BJ (cell line): ENCODE data around the gene CLEC16A. TPM values are rescaled to one million over a fixed set of nuclear protein-coding genes. Genes with fewer than 3 reads are reported as not detected.

Experiments
- CTCF ChIA-PET: fragments of 350-600 bp; formaldehyde crosslinking; extraction: SDS; loops from one replicate; lab custom pipeline; 2021; ENCODE audit warnings: antibody characterized with exemption, inconsistent platforms; lab: Yijun Ruan, JAX
- POLR2A ChIA-PET: fragments of 300-600 bp; sonication (Branson Sonifier 250); formaldehyde crosslinking; extraction: SDS; loops from one replicate; lab custom pipeline; 2021; ENCODE audit warnings: antibody characterized with exemption; lab: Charles Lee
- DNase-seq: peaks from one replicate; pipeline ENCODE4 v3.0.0-alpha.2; 2011; ENCODE audit warnings: low read depth
- H3K27me3 ChIP-seq: 2 replicates; pipeline ENCODE4 v1.6.0; 2011; ENCODE audit warnings: low read length; ENCODE audit not compliant: control insufficient read depth, insufficient read depth
- H3K36me3 ChIP-seq: 2 replicates; pipeline ENCODE4 v1.5.1; 2011; ENCODE audit warnings: low read length; ENCODE audit not compliant: control insufficient read depth, insufficient read depth
- H3K4me3 ChIP-seq: 2 replicates; pipeline ENCODE4 v1.5.1; 2011; ENCODE audit warnings: low read depth, mild to moderate bottlenecking, control low read depth, low read length
- polyA plus RNA-seq: library from polyadenylated mRNA; depleted of rRNA; stranded (reverse); fragments of >200 nt; gene quantifications from 2 replicates; pipeline ENCODE4 v1.2.3, GENCODE V29; 2011
- TF ChIP-seq, protein P1 (sequence below): IDR thresholded peaks from 2 replicates; pipeline ENCODE4 v1.5.1; 2011; ENCODE audit warnings: low read depth, mild to moderate bottlenecking, control low read depth, inconsistent platforms, low read length, moderate library complexity; ENCODE audit not compliant: insufficient read depth

CLEC16A gene
- polyA plus RNA-seq, 1 experiment: 8.7 TPM

- TF ChIP-seq, protein P1, sequence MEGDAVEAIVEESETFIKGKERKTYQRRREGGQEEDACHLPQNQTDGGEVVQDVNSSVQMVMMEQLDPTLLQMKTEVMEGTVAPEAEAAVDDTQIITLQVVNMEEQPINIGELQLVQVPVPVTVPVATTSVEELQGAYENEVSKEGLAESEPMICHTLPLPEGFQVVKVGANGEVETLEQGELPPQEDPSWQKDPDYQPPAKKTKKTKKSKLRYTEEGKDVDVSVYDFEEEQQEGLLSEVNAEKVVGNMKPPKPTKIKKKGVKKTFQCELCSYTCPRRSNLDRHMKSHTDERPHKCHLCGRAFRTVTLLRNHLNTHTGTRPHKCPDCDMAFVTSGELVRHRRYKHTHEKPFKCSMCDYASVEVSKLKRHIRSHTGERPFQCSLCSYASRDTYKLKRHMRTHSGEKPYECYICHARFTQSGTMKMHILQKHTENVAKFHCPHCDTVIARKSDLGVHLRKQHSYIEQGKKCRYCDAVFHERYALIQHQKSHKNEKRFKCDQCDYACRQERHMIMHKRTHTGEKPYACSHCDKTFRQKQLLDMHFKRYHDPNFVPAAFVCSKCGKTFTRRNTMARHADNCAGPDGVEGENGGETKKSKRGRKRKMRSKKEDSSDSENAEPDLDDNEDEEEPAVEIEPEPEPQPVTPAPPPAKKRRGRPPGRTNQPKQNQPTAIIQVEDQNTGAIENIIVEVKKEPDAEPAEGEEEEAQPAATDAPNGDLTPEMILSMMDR: no peak
- ChIA-PET POLR2A (no interaction called here), CTCF (interaction anchor here (1.0 kb wide), 1 partner anchor 11 kb away, joined by 5 read pairs; no protein-coding TSS in a partner anchor)
- DNase-seq: no peak
- peaks cover 3% of the 10 kb centered on the region; the same call in 1 of the 2 replicates for H3K36me3 ChIP-seq
- no peaks in the 10 kb centered on the region for H3K27me3 ChIP-seq
- H3K4me3 ChIP-seq: no peak overlapping the region
Measured at GRCh38 chr16:11017499-11017898, 73.1 kb downstream of the CLEC16A start.

DNA sequence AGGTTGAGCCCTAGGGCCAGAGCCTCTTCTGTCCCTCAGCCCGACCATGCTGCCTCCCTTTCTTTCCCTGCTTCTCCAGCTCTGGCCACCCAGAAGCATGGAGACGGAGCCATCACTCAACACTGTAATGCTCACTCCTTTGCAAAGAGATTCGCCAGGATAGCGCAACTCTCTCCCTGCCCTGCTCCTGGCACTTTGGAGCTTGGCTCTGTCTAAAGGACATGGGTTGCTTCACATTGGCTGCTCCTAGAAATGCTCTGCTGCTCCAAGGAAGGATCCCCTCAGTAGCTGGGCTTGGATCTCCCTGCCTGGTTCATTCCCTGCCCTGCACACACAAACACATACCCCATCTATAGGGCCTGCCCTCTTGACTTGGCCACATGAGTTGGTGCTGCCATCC lies 76.0 kb downstream of the CLEC16A start:
- TF ChIP-seq, protein P1: no peak
- no peak for DNase-seq
- Histone ChIP-seq H3K36me3 (peaks cover 3% of the 10 kb centered on the region; the same call in 1 of the 2 replicates), H3K4me3 (no peak overlapping the region), H3K27me3 (no peaks in the 10 kb centered on the region)
- ChIA-PET CTCF (interaction anchor here (0.9 to 1.6 kb wide), 4 partner anchors 19 to 512 kb away, joined by 3 to 5 read pairs (median 4); no protein-coding TSS in a partner anchor), POLR2A (no interaction called here)

- H3K4me3 ChIP-seq: no peak overlapping the region
- DNase-seq: no peak
- POLR2A ChIA-PET: no interaction called here
- CTCF ChIA-PET: interaction anchor here (0.9 to 1.6 kb wide), 4 partner anchors 19 to 511 kb away, joined by 3 to 5 read pairs (median 4); no protein-coding TSS in a partner anchor
- TF ChIP-seq, protein P1: no peak
- H3K27me3 ChIP-seq: no peaks in the 10 kb centered on the region
- peaks cover 3% of the 10 kb centered on the region; the same call in 1 of the 2 replicates for H3K36me3 ChIP-seq
Measured at GRCh38 chr16:11020792-11021551, 76.6 kb downstream of the CLEC16A start.

DNA sequence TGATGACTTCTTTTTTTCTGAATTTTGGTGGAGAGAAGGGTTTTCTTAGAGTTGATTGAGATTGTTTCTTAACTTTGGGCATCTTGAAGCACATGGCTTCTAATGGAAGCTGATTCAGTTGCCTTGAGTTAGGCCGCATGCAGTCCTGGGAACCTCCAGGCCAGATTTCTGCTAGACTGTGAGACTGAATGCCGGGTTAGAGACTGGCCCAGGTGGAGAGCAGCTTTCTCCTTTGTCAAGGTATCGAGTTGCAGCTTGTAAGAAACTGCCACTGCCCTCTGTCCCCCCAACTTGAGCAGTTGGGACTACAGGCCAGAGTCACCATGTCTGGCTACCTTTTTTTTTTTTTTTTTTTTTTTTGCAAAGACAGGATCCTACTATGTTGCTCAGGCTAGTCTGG lies 77.6 kb downstream of the CLEC16A start:
- Histone ChIP-seq H3K27me3 (no peaks in the 10 kb centered on the region), H3K36me3 (peaks cover 3% of the 10 kb centered on the region; the same call in 1 of the 2 replicates), H3K4me3 (no peak overlapping the region)
- DNase-seq: no peak
- ChIA-PET CTCF (interaction anchor here (0.7 kb wide), 1 partner anchor 76 kb away, joined by 3 read pairs; no protein-coding TSS in a partner anchor), POLR2A (no interaction called here)
- TF ChIP-seq, protein P1: no peak

DNA sequence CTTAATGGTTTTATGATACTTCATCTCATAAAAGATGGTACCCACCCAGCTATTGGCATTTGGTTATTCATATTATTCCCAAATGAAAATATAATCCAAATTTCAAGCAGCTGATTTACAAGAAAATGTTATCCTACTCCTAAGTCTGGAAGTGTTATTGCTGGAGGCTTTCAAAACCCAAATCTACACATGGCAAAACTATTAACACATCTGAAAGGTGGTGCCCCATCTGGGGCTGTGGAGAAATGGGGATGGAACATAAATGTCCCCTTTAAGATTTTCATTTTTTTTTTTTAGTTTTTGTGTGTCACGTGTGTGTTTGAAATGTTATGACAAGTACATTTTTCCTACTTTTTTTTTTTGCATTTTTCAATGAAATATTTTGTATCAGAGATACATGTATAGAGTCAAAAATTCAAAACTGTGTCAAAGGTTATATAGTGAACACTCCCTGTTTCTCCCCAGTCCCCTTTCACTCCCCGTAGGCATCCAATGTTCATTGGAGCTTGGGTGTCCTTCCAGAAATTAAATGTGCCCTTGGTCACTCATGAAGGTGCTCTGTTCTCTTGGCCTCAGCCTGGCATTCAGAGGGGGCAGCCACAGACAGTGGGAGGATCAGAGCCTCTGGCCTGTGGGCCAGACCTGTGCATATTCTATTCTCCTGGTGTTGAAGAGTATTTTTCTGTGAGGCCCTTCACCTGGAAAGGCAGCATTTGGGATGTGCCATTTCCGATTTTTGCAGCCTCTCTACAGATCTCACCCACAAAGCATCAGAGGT lies 79.1 kb downstream of the CLEC16A start:
- DNase-seq: no peak
- no peak overlapping the region for H3K4me3 ChIP-seq
- POLR2A ChIA-PET: no interaction called here
- CTCF ChIA-PET: interaction anchor here (0.9 kb wide), 1 partner anchor 35 kb away, joined by 3 read pairs; no protein-coding TSS in a partner anchor
- H3K36me3 ChIP-seq: peaks cover 3% of the 10 kb centered on the region; the same call in 1 of the 2 replicates
- no peaks in the 10 kb centered on the region for H3K27me3 ChIP-seq
- TF ChIP-seq, protein P1: no peak
